ENCODE data around the gene SLC39A5.

GRCh38 chr12:56189099-56189917 is 40.5 kb upstream of the SLC39A5 start, which contains the start of gene SMARCC2:
- TF ChIP-seq EZH2 (IDR thresholded peaks at IDR 0.05; ENCODE audit: borderline replicate concordance, insufficient read depth, low read length, poor library complexity, severe bottlenecking) = no peak
- TF ChIP-seq CTCF (IDR thresholded peaks at IDR 0.05; ENCODE audit: poor library complexity, severe bottlenecking) = peak; percentile 77
- peak; percentile 42 for TF ChIP-seq RAD21 (conservative IDR thresholded peaks at IDR 0.05)
- TF ChIP-seq POLR2AphosphoS5 (IDR thresholded peaks at IDR 0.05) = peak; percentile 90
- peak; percentile 23 for TF ChIP-seq MXI1 (conservative IDR thresholded peaks at IDR 0.05; ENCODE audit: poor library complexity, severe bottlenecking)
- peak; percentile 74 for TF ChIP-seq REST (IDR thresholded peaks at IDR 0.05; ENCODE audit: borderline replicate concordance)
- no peak for TF ChIP-seq EP300 (conservative IDR thresholded peaks at IDR 0.05; ENCODE audit: poor library complexity, severe bottlenecking)
- TF ChIP-seq TAF1 (IDR thresholded peaks at IDR 0.05; ENCODE audit: low read depth) = peak; percentile 49
- TF ChIP-seq SMC3 (conservative IDR thresholded peaks at IDR 0.05; ENCODE audit: poor library complexity) = peak; percentile 50
